ENCODE data around the gene COMT.

DNA sequence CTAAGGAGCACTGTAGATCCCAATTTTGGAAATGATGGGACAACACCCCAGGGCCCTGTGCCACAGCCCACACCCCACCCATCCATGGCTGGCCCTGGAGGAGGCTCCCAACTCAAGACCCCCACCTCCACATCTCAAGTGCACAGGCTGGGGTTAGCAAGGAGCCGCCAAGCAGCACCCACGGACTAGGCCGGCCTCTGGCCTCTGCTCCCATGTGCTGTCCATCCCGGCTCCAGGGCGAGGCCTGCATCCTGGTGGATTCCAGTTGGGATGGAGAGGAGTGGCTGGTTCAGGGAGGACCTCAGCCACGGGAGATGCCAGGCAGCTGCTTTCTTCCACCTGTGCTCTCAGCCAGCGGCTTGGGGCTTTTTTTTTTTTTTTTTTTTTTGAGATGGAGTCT is 43.4 kb upstream of the COMT start:
- TF ChIP-seq POLR2A (conservative IDR thresholded peaks at IDR 0.05), result no peak
- TF ChIP-seq YY1 (IDR thresholded peaks at IDR 0.05; ENCODE audit: borderline replicate concordance in 1 of 3, control insufficient read depth in 1 of 3, extremely low read depth in 1 of 3, insufficient read depth in 3 of 3, insufficient read length in 1 of 3, insufficient replicate concordance in 2 of 3, low read depth in 1 of 3, low read length in 2 of 3), result no peak
- TF ChIP-seq REST (IDR thresholded peaks at IDR 0.05; ENCODE audit: borderline replicate concordance), result no peak
- TF ChIP-seq REST (CRISPR knock-in tag; IDR thresholded peaks at IDR 0.05; ENCODE audit: low read depth), result no peak
- TF ChIP-seq, protein P1, sequence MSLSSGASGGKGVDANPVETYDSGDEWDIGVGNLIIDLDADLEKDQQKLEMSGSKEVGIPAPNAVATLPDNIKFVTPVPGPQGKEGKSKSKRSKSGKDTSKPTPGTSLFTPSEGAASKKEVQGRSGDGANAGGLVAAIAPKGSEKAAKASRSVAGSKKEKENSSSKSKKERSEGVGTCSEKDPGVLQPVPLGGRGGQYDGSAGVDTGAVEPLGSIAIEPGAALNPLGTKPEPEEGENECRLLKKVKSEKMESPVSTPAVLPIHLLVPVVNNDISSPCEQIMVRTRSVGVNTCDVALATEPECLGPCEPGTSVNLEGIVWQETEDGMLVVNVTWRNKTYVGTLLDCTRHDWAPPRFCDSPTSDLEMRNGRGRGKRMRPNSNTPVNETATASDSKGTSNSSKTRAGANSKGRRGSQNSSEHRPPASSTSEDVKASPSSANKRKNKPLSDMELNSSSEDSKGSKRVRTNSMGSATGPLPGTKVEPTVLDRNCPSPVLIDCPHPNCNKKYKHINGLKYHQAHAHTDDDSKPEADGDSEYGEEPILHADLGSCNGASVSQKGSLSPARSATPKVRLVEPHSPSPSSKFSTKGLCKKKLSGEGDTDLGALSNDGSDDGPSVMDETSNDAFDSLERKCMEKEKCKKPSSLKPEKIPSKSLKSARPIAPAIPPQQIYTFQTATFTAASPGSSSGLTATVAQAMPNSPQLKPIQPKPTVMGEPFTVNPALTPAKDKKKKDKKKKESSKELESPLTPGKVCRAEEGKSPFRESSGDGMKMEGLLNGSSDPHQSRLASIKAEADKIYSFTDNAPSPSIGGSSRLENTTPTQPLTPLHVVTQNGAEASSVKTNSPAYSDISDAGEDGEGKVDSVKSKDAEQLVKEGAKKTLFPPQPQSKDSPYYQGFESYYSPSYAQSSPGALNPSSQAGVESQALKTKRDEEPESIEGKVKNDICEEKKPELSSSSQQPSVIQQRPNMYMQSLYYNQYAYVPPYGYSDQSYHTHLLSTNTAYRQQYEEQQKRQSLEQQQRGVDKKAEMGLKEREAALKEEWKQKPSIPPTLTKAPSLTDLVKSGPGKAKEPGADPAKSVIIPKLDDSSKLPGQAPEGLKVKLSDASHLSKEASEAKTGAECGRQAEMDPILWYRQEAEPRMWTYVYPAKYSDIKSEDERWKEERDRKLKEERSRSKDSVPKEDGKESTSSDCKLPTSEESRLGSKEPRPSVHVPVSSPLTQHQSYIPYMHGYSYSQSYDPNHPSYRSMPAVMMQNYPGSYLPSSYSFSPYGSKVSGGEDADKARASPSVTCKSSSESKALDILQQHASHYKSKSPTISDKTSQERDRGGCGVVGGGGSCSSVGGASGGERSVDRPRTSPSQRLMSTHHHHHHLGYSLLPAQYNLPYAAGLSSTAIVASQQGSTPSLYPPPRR (CRISPR knock-in tag; IDR thresholded peaks at IDR 0.05; ENCODE audit: borderline replicate concordance), result no peak
- TF ChIP-seq CREM (IDR thresholded peaks at IDR 0.05; ENCODE audit: low read depth), result no peak
- TF ChIP-seq MTA2 (IDR thresholded peaks at IDR 0.05; ENCODE audit: low read depth), result no peak
- TF ChIP-seq EZH2 (IDR thresholded peaks at IDR 0.05; ENCODE audit: borderline replicate concordance, low read depth, low read length), result no peak
- no peak for TF ChIP-seq NFE2L1 (tag; IDR thresholded peaks at IDR 0.05; ENCODE audit: borderline replicate concordance, low read depth)
- TF ChIP-seq, protein P2, sequence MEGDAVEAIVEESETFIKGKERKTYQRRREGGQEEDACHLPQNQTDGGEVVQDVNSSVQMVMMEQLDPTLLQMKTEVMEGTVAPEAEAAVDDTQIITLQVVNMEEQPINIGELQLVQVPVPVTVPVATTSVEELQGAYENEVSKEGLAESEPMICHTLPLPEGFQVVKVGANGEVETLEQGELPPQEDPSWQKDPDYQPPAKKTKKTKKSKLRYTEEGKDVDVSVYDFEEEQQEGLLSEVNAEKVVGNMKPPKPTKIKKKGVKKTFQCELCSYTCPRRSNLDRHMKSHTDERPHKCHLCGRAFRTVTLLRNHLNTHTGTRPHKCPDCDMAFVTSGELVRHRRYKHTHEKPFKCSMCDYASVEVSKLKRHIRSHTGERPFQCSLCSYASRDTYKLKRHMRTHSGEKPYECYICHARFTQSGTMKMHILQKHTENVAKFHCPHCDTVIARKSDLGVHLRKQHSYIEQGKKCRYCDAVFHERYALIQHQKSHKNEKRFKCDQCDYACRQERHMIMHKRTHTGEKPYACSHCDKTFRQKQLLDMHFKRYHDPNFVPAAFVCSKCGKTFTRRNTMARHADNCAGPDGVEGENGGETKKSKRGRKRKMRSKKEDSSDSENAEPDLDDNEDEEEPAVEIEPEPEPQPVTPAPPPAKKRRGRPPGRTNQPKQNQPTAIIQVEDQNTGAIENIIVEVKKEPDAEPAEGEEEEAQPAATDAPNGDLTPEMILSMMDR (IDR thresholded peaks at IDR 0.05 in 2 of 3, conservative IDR thresholded peaks at IDR 0.05 in 1 of 3; ENCODE audit: insufficient read depth in 2 of 3, low read depth in 1 of 3, low read length in 3 of 3), result no peak
- TF ChIP-seq ELF4 (CRISPR knock-in tag; IDR thresholded peaks at IDR 0.05), result no peak
- no peak for TF ChIP-seq BRCA1 (IDR thresholded peaks at IDR 0.05)
- TF ChIP-seq BRCA1 (CRISPR knock-in tag; IDR thresholded peaks at IDR 0.05), result no peak
- TF ChIP-seq ESRRB (CRISPR knock-in tag; IDR thresholded peaks at IDR 0.05; ENCODE audit: borderline replicate concordance), result no peak
- TF ChIP-seq ZNF140 (CRISPR knock-in tag; IDR thresholded peaks at IDR 0.05), result no peak
